HG03196 (cell line): ENCODE data around the gene GLYATL2.

Experiments
- ATAC-seq: cut with Tn5 transposase; IDR thresholded peaks from one replicate; pipeline ENCODE4 v1.9.1; 2021; ENCODE audit not compliant: unreplicated experiment

Gene GLYATL2

GRCh38 chr11:58844361-58845005 is at the start of gene GLYATL2:
GLYATL2 (minus strand) TSS chr11:58844704; CDS start chr11:58839612, 5,092 bp downstream.
- ATAC-seq: no peak

GRCh38 chr11:58893899-58894298 is 49.4 kb upstream of the GLYATL2 start:
- ATAC-seq: no peak

- no peak for ATAC-seq
Observed at GRCh38 chr11:58888579-58888978, 44.1 kb upstream of the GLYATL2 start.

- ATAC-seq: no peak
Observed at GRCh38 chr11:58887452-58887851, 42.9 kb upstream of the GLYATL2 start.

GRCh38 chr11:58880625-58881024 is 36.1 kb upstream of the GLYATL2 start:
- ATAC-seq: no peak

- ATAC-seq: no peak
Observed at GRCh38 chr11:58880166-58880565, 35.7 kb upstream of the GLYATL2 start.

GRCh38 chr11:58867556-58867955 is 23.1 kb upstream of the GLYATL2 start:
- no peak for ATAC-seq

GRCh38 chr11:58866788-58867187 is 22.3 kb upstream of the GLYATL2 start:
- no peak for ATAC-seq

- no peak for ATAC-seq
Observed at GRCh38 chr11:58864335-58864734, 19.8 kb upstream of the GLYATL2 start.

- ATAC-seq: no peak
Observed at GRCh38 chr11:58863697-58864096, 19.2 kb upstream of the GLYATL2 start.

GRCh38 chr11:58861533-58861932 is 17.0 kb upstream of the GLYATL2 start:
- ATAC-seq: no peak

GRCh38 chr11:58856806-58857205 is 12.3 kb upstream of the GLYATL2 start:
- no peak for ATAC-seq

- ATAC-seq: no peak
Observed at GRCh38 chr11:58845386-58845785, 882 bp upstream of the GLYATL2 start.

- ATAC-seq: no peak
Observed at GRCh38 chr11:58837707-58838388, 6.7 kb downstream of the GLYATL2 start.

GRCh38 chr11:58832056-58832645 is 12.4 kb downstream of the GLYATL2 start:
- no peak for ATAC-seq

GRCh38 chr11:58830673-58831301 is 13.7 kb downstream of the GLYATL2 start:
- ATAC-seq: no peak

GRCh38 chr11:58829786-58830185 is 14.7 kb downstream of the GLYATL2 start:
- ATAC-seq: no peak

- ATAC-seq: no peak
Observed at GRCh38 chr11:58813693-58814092, 30.8 kb downstream of the GLYATL2 start.

GRCh38 chr11:58811499-58811898 is 33.0 kb downstream of the GLYATL2 start:
- ATAC-seq: no peak

GRCh38 chr11:58807343-58807742 is 37.2 kb downstream of the GLYATL2 start:
- ATAC-seq: no peak

- no peak for ATAC-seq
Observed at GRCh38 chr11:58805065-58805464, 39.4 kb downstream of the GLYATL2 start.
